ENCODE measurements around the gene C1orf116.

The C1orf116 gene

GRCh38 chr1:207019661-207020060, 12.9 kb downstream of the C1orf116 start:
- no peak for ATAC-seq
- no peak for TF ChIP-seq ZNF565 (CRISPR knock-in tag; conservative IDR thresholded peaks at IDR 0.05; ENCODE audit: low read depth)
- TF ChIP-seq POU6F1 (CRISPR knock-in tag; IDR thresholded peaks at IDR 0.05; ENCODE audit: borderline replicate concordance, low read depth) = no peak
- no peak for TF ChIP-seq TCF4 (CRISPR knock-in tag; IDR thresholded peaks at IDR 0.05; ENCODE audit: borderline replicate concordance)
- no peak for TF ChIP-seq ZNF70 (CRISPR knock-in tag; IDR thresholded peaks at IDR 0.05)

- TF ChIP-seq OSR1 (CRISPR knock-in tag; IDR thresholded peaks at IDR 0.05) (no peak), ZNF8 (CRISPR knock-in tag; IDR thresholded peaks at IDR 0.05) (no peak), CREB5 (CRISPR knock-in tag; IDR thresholded peaks at IDR 0.05; ENCODE audit: low read depth) (no peak), ESRRG (CRISPR knock-in tag; IDR thresholded peaks at IDR 0.05) (no peak), ZFP30 (CRISPR knock-in tag; IDR thresholded peaks at IDR 0.05) (no peak), TOX (CRISPR knock-in tag; IDR thresholded peaks at IDR 0.05; ENCODE audit: borderline replicate concordance) (no peak), ZNF565 (CRISPR knock-in tag; conservative IDR thresholded peaks at IDR 0.05; ENCODE audit: low read depth) (no peak), PATZ1 (CRISPR knock-in tag; IDR thresholded peaks at IDR 0.05; ENCODE audit: borderline replicate concordance) (no peak)
- no peak for ATAC-seq
Observed at GRCh38 chr1:207019161-207019560, 13.4 kb downstream of the C1orf116 start.

GRCh38 chr1:207018707-207019106, 13.8 kb downstream of the C1orf116 start:
- ATAC-seq = no peak
- TF ChIP-seq ZFP30 (CRISPR knock-in tag; IDR thresholded peaks at IDR 0.05) (no peak), ARNTL (CRISPR knock-in tag; IDR thresholded peaks at IDR 0.05; ENCODE audit: borderline replicate concordance, low read depth) (no peak), ZFP3 (CRISPR knock-in tag; IDR thresholded peaks at IDR 0.05) (no peak), ZNF70 (CRISPR knock-in tag; IDR thresholded peaks at IDR 0.05) (no peak), PPARA (CRISPR knock-in tag; IDR thresholded peaks at IDR 0.05; ENCODE audit: borderline replicate concordance) (no peak), CSRNP3 (CRISPR knock-in tag; IDR thresholded peaks at IDR 0.05) (no peak), ZNF8 (CRISPR knock-in tag; IDR thresholded peaks at IDR 0.05) (no peak), POU6F1 (CRISPR knock-in tag; IDR thresholded peaks at IDR 0.05; ENCODE audit: borderline replicate concordance, low read depth) (no peak), PATZ1 (CRISPR knock-in tag; IDR thresholded peaks at IDR 0.05; ENCODE audit: borderline replicate concordance) (no peak), TSHZ2 (CRISPR knock-in tag; IDR thresholded peaks at IDR 0.05) (no peak)

All from SK-N-SH treated with all-trans-retinoic acid at 6 μM for 48 hours (cell line).